IPS-20b (cell line): Measurements from ENCODE around the gene KLF3.

Experiments
- H3K27ac ChIP-seq: one replicate; pipeline ENCODE4 v1.5.1; 2013; ENCODE audit warnings: low read length
- H3K27me3 ChIP-seq: 2 replicates; pipeline ENCODE4 v1.6.1; 2013; ENCODE audit warnings: mild to moderate bottlenecking, low read length, inconsistent platforms; ENCODE audit not compliant: insufficient read depth
- H3K36me3 ChIP-seq: 2 replicates; pipeline ENCODE4 v1.6.1; 2013; ENCODE audit warnings: low read depth, mild to moderate bottlenecking, inconsistent platforms, low read length, moderate library complexity; ENCODE audit not compliant: insufficient read depth
- H3K4me1 ChIP-seq: 2 replicates; pipeline ENCODE4 v1.6.1; 2013; ENCODE audit warnings: mild to moderate bottlenecking, control low read depth, inconsistent platforms, low read length, moderate library complexity; ENCODE audit not compliant: insufficient read depth
- H3K4me3 ChIP-seq: 2 replicates; pipeline ENCODE4 v1.5.1; 2013; ENCODE audit warnings: mild to moderate bottlenecking, low read length, inconsistent platforms
- H3K9ac ChIP-seq: 2 replicates; pipeline ENCODE4 v1.6.1; 2013; ENCODE audit warnings: low read depth, mild to moderate bottlenecking, inconsistent platforms, low read length, moderate library complexity
- H3K9me3 ChIP-seq: 2 replicates; pipeline ENCODE4 v1.6.1; 2013; ENCODE audit warnings: mild to moderate bottlenecking, low read depth, low read length, inconsistent platforms; ENCODE audit not compliant: insufficient read depth

KLF3 gene

GRCh38 chr4:38691251-38692008 lies 27.4 kb downstream of the KLF3 start:
- Histone ChIP-seq H3K4me1 (no peaks in the 10 kb centered on the region; the same call in 1 of the 2 replicates), H3K36me3 (peaks cover 89% of the 10 kb centered on the region), H3K9ac (no peak overlapping the region), H3K9me3 (no peaks in the 10 kb centered on the region), H3K27me3 (no peaks in the 10 kb centered on the region), H3K4me3 (no peak overlapping the region), H3K27ac (no peak overlapping the region)

- H3K36me3 ChIP-seq: peaks cover 93% of the 10 kb centered on the region
- H3K27ac ChIP-seq: no peak overlapping the region
- H3K27me3 ChIP-seq: no peaks in the 10 kb centered on the region
- H3K9ac ChIP-seq: no peak overlapping the region
- no peaks in the 10 kb centered on the region for H3K9me3 ChIP-seq
- H3K4me3 ChIP-seq: no peak overlapping the region
- no peaks in the 10 kb centered on the region; the same call in 1 of the 2 replicates for H3K4me1 ChIP-seq
Observed at GRCh38 chr4:38692421-38692820, 28.4 kb downstream of the KLF3 start.

DNA sequence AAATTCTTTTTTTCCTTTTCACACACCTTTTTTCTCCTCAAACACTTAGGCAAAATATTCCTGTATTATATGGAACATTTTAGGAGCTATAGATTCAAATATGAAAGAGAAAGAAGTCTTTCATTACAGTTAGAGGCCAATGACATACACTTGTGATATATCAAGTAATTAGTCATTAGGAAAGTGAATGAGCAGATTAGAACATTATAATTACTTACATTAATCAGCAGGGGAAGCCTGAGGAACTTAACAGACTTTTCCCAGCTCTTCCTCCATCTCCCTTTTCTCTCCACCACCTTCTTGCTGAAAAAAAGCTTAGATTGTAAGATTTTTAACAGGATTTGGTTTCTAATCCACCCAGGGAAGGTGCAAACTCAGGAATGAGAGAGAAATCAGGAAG lies 29.6 kb downstream of the KLF3 start:
- Histone ChIP-seq H3K9ac (no peak overlapping the region), H3K27ac (no peak overlapping the region), H3K36me3 (peaks cover 94% of the 10 kb centered on the region), H3K4me1 (no peaks in the 10 kb centered on the region; the same call in 1 of the 2 replicates), H3K9me3 (no peaks in the 10 kb centered on the region), H3K4me3 (no peak overlapping the region), H3K27me3 (no peaks in the 10 kb centered on the region)

GRCh38 chr4:38694330-38694729 lies 30.3 kb downstream of the KLF3 start:
- no peak overlapping the region for H3K4me3 ChIP-seq
- H3K36me3 ChIP-seq: peaks cover 90% of the 10 kb centered on the region
- H3K9me3 ChIP-seq: no peaks in the 10 kb centered on the region
- H3K9ac ChIP-seq: no peak overlapping the region
- H3K4me1 ChIP-seq: no peaks in the 10 kb centered on the region; the same call in 1 of the 2 replicates
- H3K27ac ChIP-seq: no peak overlapping the region
- H3K27me3 ChIP-seq: no peaks in the 10 kb centered on the region

DNA sequence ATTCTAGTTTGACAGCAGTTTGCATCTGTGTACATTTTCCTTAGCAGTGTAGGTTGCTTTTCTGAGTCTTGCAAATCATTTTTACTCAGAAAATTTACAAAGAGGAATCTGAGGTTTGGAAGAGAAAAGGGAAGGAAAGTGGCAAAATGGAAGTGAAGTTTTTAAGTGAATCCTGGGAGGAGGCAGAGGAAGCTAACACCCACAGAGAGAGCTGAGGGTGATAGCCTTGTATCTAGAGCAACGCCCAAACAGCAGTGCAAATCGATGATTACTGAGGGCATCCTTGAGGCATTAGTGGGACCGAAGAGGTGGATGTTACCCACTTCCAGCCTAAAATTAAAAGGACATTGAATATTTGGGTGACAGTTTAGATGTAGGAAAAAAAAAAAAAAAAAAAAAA lies 31.8 kb downstream of the KLF3 start:
- no peak overlapping the region for H3K9ac ChIP-seq
- H3K9me3 ChIP-seq: no peaks in the 10 kb centered on the region
- no peaks in the 10 kb centered on the region for H3K27me3 ChIP-seq
- H3K27ac ChIP-seq: no peak overlapping the region
- no peak overlapping the region for H3K4me3 ChIP-seq
- peaks cover 75% of the 10 kb centered on the region for H3K36me3 ChIP-seq
- peaks cover 11% of the 10 kb centered on the region for H3K4me1 ChIP-seq

DNA sequence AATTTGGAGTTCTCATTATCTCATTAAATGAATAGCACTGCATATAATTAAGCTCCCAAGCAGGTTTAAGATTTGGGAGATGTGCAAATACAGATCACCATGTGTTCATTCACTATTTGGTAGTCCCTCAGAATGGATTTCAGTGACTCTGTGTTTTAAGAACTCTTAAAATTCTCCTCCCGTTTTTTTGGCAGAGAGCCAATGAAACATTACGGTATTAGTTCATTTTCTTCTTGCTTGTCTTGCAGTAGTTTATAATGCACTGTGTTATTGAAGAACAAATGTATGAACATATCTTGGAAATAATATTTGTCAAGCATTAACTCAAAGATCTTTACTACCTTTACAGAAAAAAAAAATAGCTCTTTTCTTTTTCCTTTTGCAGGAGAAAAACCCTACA lies 32.7 kb downstream of the KLF3 start:
- peaks cover 66% of the 10 kb centered on the region for H3K36me3 ChIP-seq
- no peak overlapping the region for H3K4me3 ChIP-seq
- H3K9ac ChIP-seq: no peak overlapping the region
- H3K27me3 ChIP-seq: no peaks in the 10 kb centered on the region
- no peaks in the 10 kb centered on the region for H3K9me3 ChIP-seq
- peaks cover 16% of the 10 kb centered on the region for H3K4me1 ChIP-seq
- H3K27ac ChIP-seq: no peak overlapping the region

DNA sequence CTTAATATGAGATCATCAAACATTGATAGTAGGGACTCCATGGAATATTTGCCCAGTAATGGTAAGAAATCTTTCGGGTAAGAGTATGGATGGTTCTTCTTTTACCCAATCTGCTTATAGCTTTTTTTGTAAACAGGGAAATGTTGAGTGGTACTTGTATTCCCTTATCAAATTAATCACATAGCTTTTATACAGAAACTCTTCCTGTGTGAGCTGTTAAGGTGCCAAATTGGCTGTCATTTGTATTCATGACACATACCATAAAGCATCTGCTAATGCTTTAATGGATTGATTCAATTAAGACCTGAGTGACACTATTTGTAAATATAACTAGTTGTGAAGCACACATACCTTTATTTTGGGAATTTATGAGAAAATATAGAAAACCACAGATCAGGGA lies 34.2 kb downstream of the KLF3 start:
- Histone ChIP-seq H3K9ac (no peak overlapping the region), H3K27ac (no peak overlapping the region), H3K4me1 (peaks cover 16% of the 10 kb centered on the region), H3K9me3 (no peaks in the 10 kb centered on the region), H3K4me3 (no peak overlapping the region), H3K27me3 (no peaks in the 10 kb centered on the region), H3K36me3 (peaks cover 58% of the 10 kb centered on the region)

DNA sequence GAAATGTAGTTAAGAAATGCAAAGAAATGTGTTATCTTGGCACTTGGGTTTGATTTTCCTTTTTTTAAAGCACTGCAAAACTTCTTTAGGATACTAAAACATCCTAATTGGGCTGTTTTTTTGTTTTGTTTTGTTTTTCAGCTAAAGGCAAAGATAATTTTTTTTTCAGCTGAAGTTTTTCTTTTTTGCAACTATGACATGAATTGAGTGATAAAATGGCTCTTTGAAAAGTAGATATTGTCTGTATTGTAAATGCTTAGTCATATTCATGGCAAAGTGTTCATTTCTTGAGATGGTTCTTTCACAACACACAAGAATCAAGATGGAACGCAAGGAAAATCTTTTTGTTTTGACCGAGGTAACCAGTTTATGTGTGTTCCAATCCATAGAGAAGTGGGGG lies 35.1 kb downstream of the KLF3 start:
- Histone ChIP-seq H3K27ac (no peak overlapping the region), H3K4me3 (no peak overlapping the region)

DNA sequence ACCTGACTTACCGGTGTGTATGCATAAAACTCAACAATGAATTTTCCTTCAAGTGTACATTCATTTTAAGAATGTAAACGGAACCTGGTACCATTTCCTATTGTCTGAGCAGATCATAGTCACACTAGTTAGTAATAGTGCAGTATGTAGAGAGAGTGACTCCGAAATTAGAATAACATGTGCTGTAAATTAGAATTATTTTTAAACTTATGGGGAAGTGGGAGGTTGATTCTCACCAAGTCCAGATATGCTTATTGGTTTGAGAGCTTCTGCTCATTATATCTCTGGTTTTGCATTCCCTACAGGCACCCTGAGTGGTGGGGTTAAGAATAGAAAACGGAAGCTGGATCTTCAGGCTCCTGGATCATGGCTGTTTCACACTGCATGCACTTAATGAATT lies 39.6 kb downstream of the KLF3 start:
- peaks cover 16% of the 10 kb centered on the region for H3K4me1 ChIP-seq
- no peak overlapping the region for H3K9ac ChIP-seq
- peaks cover 3% of the 10 kb centered on the region; the same call in 1 of the 2 replicates for H3K36me3 ChIP-seq
- no peaks in the 10 kb centered on the region for H3K9me3 ChIP-seq
- no peak overlapping the region for H3K27ac ChIP-seq
- H3K27me3 ChIP-seq: no peaks in the 10 kb centered on the region
- no peak overlapping the region for H3K4me3 ChIP-seq

More for the DNA sequence above, 35.1 kb downstream of the KLF3 start:
- Histone ChIP-seq H3K9ac (no peak overlapping the region), H3K9me3 (no peaks in the 10 kb centered on the region), H3K36me3 (peaks cover 48% of the 10 kb centered on the region), H3K4me1 (peaks cover 16% of the 10 kb centered on the region), H3K27me3 (no peaks in the 10 kb centered on the region)

- H3K4me1 ChIP-seq: peaks cover 16% of the 10 kb centered on the region
- no peaks in the 10 kb centered on the region for H3K27me3 ChIP-seq
- H3K9me3 ChIP-seq: no peaks in the 10 kb centered on the region
- H3K4me3 ChIP-seq: no peak overlapping the region
- no peak overlapping the region for H3K9ac ChIP-seq
- H3K36me3 ChIP-seq: no peaks in the 10 kb centered on the region
- H3K27ac ChIP-seq: no peak overlapping the region
Observed at GRCh38 chr4:38704622-38705154, 40.7 kb downstream of the KLF3 start.

- no peaks in the 10 kb centered on the region for H3K9me3 ChIP-seq
- H3K9ac ChIP-seq: no peak overlapping the region
- no peaks in the 10 kb centered on the region for H3K36me3 ChIP-seq
- no peak overlapping the region for H3K27ac ChIP-seq
- H3K27me3 ChIP-seq: no peaks in the 10 kb centered on the region
- no peaks in the 10 kb centered on the region for H3K4me1 ChIP-seq
- H3K4me3 ChIP-seq: no peak overlapping the region
Observed at GRCh38 chr4:38706301-38706700, 42.3 kb downstream of the KLF3 start.

GRCh38 chr4:38710053-38710452 lies 46.1 kb downstream of the KLF3 start:
- no peak overlapping the region for H3K4me3 ChIP-seq
- H3K36me3 ChIP-seq: no peaks in the 10 kb centered on the region
- H3K27ac ChIP-seq: no peak overlapping the region
- no peak overlapping the region for H3K9ac ChIP-seq
- no peaks in the 10 kb centered on the region for H3K4me1 ChIP-seq
- no peaks in the 10 kb centered on the region for H3K27me3 ChIP-seq
- no peaks in the 10 kb centered on the region for H3K9me3 ChIP-seq
